LNCaP clone FGC (cell line): ENCODE results near the gene CNTNAP4.

Experiments
- DNase-seq: peaks from one replicate; pipeline ENCODE4 v3.0.0-alpha.2; 2011; ENCODE audit warnings: low read depth
- H3K4me3 ChIP-seq: 2 replicates; pipeline ENCODE4 v1.5.1; 2011; ENCODE audit warnings: mild to moderate bottlenecking, low read depth, low read length, control low read depth
- CTCF ChIP-seq: IDR thresholded peaks from 2 replicates; pipeline ENCODE4 v1.5.1; 2012; ENCODE audit warnings: mild to moderate bottlenecking; ENCODE audit not compliant: control insufficient read depth, insufficient read depth; ENCODE audit errors: extremely low read depth

CNTNAP4 gene

GRCh38 chr16:76370344-76370743 lies 93.1 kb downstream of the CNTNAP4 start:
- no peak for DNase-seq
- no peak overlapping the region for H3K4me3 ChIP-seq
- TF ChIP-seq CTCF: no peak

- no peak overlapping the region for H3K4me3 ChIP-seq
- no peak for DNase-seq
- TF ChIP-seq CTCF: no peak
Observed at GRCh38 chr16:76371441-76371840, 94.2 kb downstream of the CNTNAP4 start.

GRCh38 chr16:76373998-76374397 lies 96.8 kb downstream of the CNTNAP4 start:
- no peak for DNase-seq
- no peak overlapping the region for H3K4me3 ChIP-seq
- TF ChIP-seq CTCF: no peak

GRCh38 chr16:76376988-76377387 lies 99.8 kb downstream of the CNTNAP4 start:
- no peak overlapping the region for H3K4me3 ChIP-seq
- DNase-seq: no peak
- no peak for TF ChIP-seq CTCF

GRCh38 chr16:76378020-76378419 lies 100.8 kb downstream of the CNTNAP4 start:
- no peak for DNase-seq
- TF ChIP-seq CTCF: no peak
- H3K4me3 ChIP-seq: no peak overlapping the region

GRCh38 chr16:76381096-76381495 lies 103.9 kb downstream of the CNTNAP4 start:
- no peak overlapping the region for H3K4me3 ChIP-seq
- no peak for TF ChIP-seq CTCF
- DNase-seq: no peak

GRCh38 chr16:76385601-76386230 lies 108.5 kb downstream of the CNTNAP4 start:
- DNase-seq: no peak
- no peak for TF ChIP-seq CTCF
- no peak overlapping the region for H3K4me3 ChIP-seq
